Astrocyte (in vitro differentiated cells and primary cell): ENCODE measurements around the gene PRDX4. TPM values are rescaled to one million over a fixed set of nuclear protein-coding genes. Genes with fewer than 3 reads are reported as not detected.

Source experiments
- DNase-seq: peaks from one replicate; pipeline ENCODE4 v3.0.0-alpha.2; 2010; ENCODE audit warnings: low read depth
- FAIRE-seq: peaks from 2 replicates; lab custom pipeline; 2011; peaks lifted over from hg19 to GRCh38; lab: Jason Lieb, UNC
- H2AFZ ChIP-seq: 2 replicates; pipeline ENCODE4 v1.6.0; 2012; ENCODE audit warnings: low read depth, low read length, inconsistent platforms
- H3K27ac ChIP-seq: 2 replicates; pipeline ENCODE4 v1.5.1; 2011; ENCODE audit warnings: low read depth, low read length, inconsistent platforms
- H3K27me3 ChIP-seq: 2 replicates; pipeline ENCODE4 v1.6.0; 2011; ENCODE audit warnings: low read length, inconsistent platforms; ENCODE audit not compliant: insufficient read depth
- H3K36me3 ChIP-seq: 2 replicates; pipeline ENCODE4 v1.5.1; 2011; ENCODE audit warnings: low read length, inconsistent platforms; ENCODE audit not compliant: insufficient read depth
- H3K4me1 ChIP-seq: 2 replicates; pipeline ENCODE4 v1.5.1; 2011; ENCODE audit warnings: low read length, inconsistent platforms; ENCODE audit not compliant: insufficient read depth
- H3K4me2 ChIP-seq: 2 replicates; pipeline ENCODE4 v1.6.0; 2012; ENCODE audit warnings: low read length, inconsistent platforms
- H3K4me3 ChIP-seq: 2 replicates; pipeline ENCODE4 v1.5.1; 2011; ENCODE audit warnings: low read depth, mild to moderate bottlenecking, low read length, inconsistent platforms; ENCODE audit not compliant: insufficient read depth
- H3K79me2 ChIP-seq: 2 replicates; pipeline ENCODE4 v1.6.0; 2012; ENCODE audit warnings: mild to moderate bottlenecking, low read length, inconsistent platforms; ENCODE audit not compliant: insufficient read depth
- H3K9ac ChIP-seq: 2 replicates; pipeline ENCODE4 v1.6.0; 2012; ENCODE audit warnings: mild to moderate bottlenecking, low read length, inconsistent platforms
- H3K9me3 ChIP-seq: 2 replicates; pipeline ENCODE4 v1.5.1; 2012; ENCODE audit warnings: low read depth, mild to moderate bottlenecking, low read length, inconsistent platforms; ENCODE audit not compliant: insufficient read depth
- H4K20me1 ChIP-seq: 2 replicates; pipeline ENCODE4 v1.6.0; 2012; ENCODE audit warnings: low read length, inconsistent platforms; ENCODE audit not compliant: insufficient read depth
- H3K27ac Mint-ChIP-seq: one replicate; pipeline ENCODE4 v1.8.0; 2021; ENCODE audit warnings: mild to moderate bottlenecking, mixed read lengths; ENCODE audit not compliant: unreplicated experiment
- H3K27me3 Mint-ChIP-seq: one replicate; pipeline ENCODE4 v1.8.0; 2021; ENCODE audit warnings: low read depth, mixed read lengths; ENCODE audit not compliant: unreplicated experiment
- H3K36me3 Mint-ChIP-seq: one replicate; pipeline ENCODE4 v1.8.0; 2021; ENCODE audit warnings: low read depth, mixed read lengths; ENCODE audit not compliant: unreplicated experiment
- H3K4me1 Mint-ChIP-seq: one replicate; pipeline ENCODE4 v1.8.0; 2021; ENCODE audit warnings: low read depth, mixed read lengths; ENCODE audit not compliant: unreplicated experiment
- H3K4me3 Mint-ChIP-seq: one replicate; pipeline ENCODE4 v1.8.0; 2021; ENCODE audit warnings: mild to moderate bottlenecking, moderate library complexity, mixed read lengths; ENCODE audit not compliant: unreplicated experiment
- H3K9me3 Mint-ChIP-seq: one replicate; pipeline ENCODE4 v1.8.0; 2021; ENCODE audit warnings: mild to moderate bottlenecking, mixed read lengths; ENCODE audit not compliant: unreplicated experiment
- EZH2 ChIP-seq: IDR thresholded peaks from 2 replicates; pipeline ENCODE4 v1.6.1; 2012; ENCODE audit warnings: mild to moderate bottlenecking, low read length, inconsistent platforms; ENCODE audit not compliant: insufficient read depth
- total RNA-seq: library from RNA; stranded (reverse); gene quantifications from 2 replicates; pipeline ENCODE4 v1.2.1, GENCODE V29; 2021
- TF ChIP-seq, protein P1 (sequence below): IDR thresholded peaks from 2 replicates; pipeline ENCODE4 v1.5.1; 2011; ENCODE audit warnings: low read depth, mild to moderate bottlenecking, inconsistent platforms, low read length, moderate library complexity; ENCODE audit not compliant: insufficient read depth

The PRDX4 gene
- total RNA-seq, 1 donor from 2014 or later, result 221 TPM

DNA sequence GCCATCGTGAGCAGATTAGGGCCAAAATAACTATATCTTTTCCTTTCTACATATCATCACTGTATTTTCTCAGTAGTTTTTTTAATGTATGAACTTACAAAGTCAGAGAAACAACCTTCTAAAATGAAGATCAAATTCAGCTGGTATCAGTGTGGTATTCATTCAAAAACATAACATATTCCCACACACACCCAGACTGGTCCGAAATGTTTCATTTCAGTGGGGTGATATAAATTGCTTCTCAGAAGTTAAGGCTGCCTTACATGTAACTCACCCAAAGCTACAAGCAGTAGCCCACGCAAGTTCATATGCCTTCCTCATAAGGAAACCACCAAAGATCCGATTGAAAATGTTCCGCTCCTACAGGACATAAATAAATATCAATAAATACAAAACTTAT is 37.9 kb downstream of the PRDX4 start:
- FAIRE-seq, result no peak

DNA sequence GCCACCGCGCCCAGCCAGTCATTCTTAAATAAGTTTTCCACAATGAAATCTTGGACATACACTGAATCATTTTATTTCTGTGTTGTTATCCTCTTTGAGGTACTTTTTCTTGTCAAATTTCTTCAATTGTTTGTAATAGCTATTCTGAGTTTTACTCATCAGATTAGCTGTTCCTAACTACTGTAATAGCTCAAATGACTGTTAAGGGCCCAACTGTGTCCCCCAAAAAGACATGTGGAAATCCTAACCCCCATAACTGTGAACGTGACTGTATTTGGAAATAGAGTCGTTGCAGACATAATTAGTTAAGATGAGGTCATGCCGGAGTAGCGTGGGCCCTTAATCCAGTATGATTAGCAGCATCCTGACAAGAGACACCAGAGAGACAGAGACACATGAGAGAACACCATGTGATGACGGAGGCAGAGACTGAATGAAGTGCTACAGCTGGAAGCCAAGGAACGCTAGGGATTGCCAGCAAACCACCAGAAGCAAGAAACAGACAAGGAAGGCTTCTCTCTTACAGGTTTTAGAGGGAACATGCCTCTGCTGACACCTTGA is 52.9 kb downstream of the PRDX4 start:
- Histone ChIP-seq H3K79me2 (no peaks in the 10 kb centered on the region), H3K4me3 (no peak overlapping the region), H3K9ac (no peak overlapping the region), H3K4me1 (no peaks in the 10 kb centered on the region), H2AFZ (no peak overlapping the region), H3K4me2 (no peak overlapping the region), H3K9me3 (no peaks in the 10 kb centered on the region), H3K27me3 (no peaks in the 10 kb centered on the region), H4K20me1 (no peaks in the 10 kb centered on the region), H3K27ac (no peak overlapping the region), H3K36me3 (peaks cover 19% of the 10 kb centered on the region)
- Mint-ChIP-seq H3K9me3 (no peaks in the 10 kb centered on the region), H3K4me1 (peaks cover 1% of the 10 kb centered on the region), H3K4me3 (no peak overlapping the region), H3K27me3 (no peaks in the 10 kb centered on the region), H3K27ac (no peak overlapping the region), H3K36me3 (peaks cover 6% of the 10 kb centered on the region)
- TF ChIP-seq EZH2, result no peak
- TF ChIP-seq, protein P1, sequence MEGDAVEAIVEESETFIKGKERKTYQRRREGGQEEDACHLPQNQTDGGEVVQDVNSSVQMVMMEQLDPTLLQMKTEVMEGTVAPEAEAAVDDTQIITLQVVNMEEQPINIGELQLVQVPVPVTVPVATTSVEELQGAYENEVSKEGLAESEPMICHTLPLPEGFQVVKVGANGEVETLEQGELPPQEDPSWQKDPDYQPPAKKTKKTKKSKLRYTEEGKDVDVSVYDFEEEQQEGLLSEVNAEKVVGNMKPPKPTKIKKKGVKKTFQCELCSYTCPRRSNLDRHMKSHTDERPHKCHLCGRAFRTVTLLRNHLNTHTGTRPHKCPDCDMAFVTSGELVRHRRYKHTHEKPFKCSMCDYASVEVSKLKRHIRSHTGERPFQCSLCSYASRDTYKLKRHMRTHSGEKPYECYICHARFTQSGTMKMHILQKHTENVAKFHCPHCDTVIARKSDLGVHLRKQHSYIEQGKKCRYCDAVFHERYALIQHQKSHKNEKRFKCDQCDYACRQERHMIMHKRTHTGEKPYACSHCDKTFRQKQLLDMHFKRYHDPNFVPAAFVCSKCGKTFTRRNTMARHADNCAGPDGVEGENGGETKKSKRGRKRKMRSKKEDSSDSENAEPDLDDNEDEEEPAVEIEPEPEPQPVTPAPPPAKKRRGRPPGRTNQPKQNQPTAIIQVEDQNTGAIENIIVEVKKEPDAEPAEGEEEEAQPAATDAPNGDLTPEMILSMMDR, result no peak
- DNase-seq, result no peak
- FAIRE-seq, result no peak

More for the DNA sequence above, 37.9 kb downstream of the PRDX4 start:
- DNase-seq, result no peak
- Histone ChIP-seq H3K27ac (no peak overlapping the region), H2AFZ (no peak overlapping the region), H3K4me2 (no peak overlapping the region), H3K9ac (no peak overlapping the region), H3K4me1 (no peaks in the 10 kb centered on the region), H3K4me3 (no peak overlapping the region), H3K27me3 (no peaks in the 10 kb centered on the region), H3K9me3 (no peaks in the 10 kb centered on the region), H3K79me2 (peaks cover 3% of the 10 kb centered on the region), H3K36me3 (peaks cover 20% of the 10 kb centered on the region), H4K20me1 (no peaks in the 10 kb centered on the region)
- H3K4me1 Mint-ChIP-seq, result no peaks in the 10 kb centered on the region
- TF ChIP-seq, protein P1, result no peak
- TF ChIP-seq EZH2, result no peak
- no peaks in the 10 kb centered on the region for H3K9me3 Mint-ChIP-seq
- H3K36me3 Mint-ChIP-seq, result no peaks in the 10 kb centered on the region
- H3K4me3 Mint-ChIP-seq, result no peak overlapping the region
- H3K27me3 Mint-ChIP-seq, result no peaks in the 10 kb centered on the region
- no peak overlapping the region for H3K27ac Mint-ChIP-seq

DNA sequence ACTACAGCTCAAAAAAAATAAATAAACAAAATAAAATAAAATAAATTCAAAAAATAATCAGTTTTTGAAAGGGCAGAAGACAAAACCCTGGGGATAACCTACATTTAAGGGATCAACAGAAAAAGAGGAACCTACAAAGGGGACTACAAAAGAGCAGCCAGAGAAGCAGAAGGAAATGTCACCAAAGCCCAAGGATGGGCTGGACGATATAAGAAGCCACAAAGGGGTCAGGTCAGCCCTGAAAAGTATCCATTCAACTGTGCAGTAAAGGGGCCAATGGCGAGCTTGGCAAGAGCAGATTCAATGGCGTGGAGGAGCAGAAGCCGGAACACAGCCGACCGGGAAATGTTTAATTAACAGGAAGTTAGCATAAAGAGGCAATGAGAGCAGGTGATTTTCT is 58.9 kb downstream of the PRDX4 start:
- H4K20me1 ChIP-seq, result no peaks in the 10 kb centered on the region
- no peak overlapping the region for H3K4me3 Mint-ChIP-seq
- H3K36me3 Mint-ChIP-seq, result peaks cover 3% of the 10 kb centered on the region
- H2AFZ ChIP-seq, result no peak overlapping the region
- FAIRE-seq, result no peak
- no peaks in the 10 kb centered on the region for H3K9me3 ChIP-seq
- H3K4me1 ChIP-seq, result no peaks in the 10 kb centered on the region
- no peak for DNase-seq
- peaks cover 9% of the 10 kb centered on the region for H3K79me2 ChIP-seq
- no peaks in the 10 kb centered on the region for H3K9me3 Mint-ChIP-seq
- TF ChIP-seq, protein P1, result no peak
- TF ChIP-seq EZH2, result no peak
- H3K4me1 Mint-ChIP-seq, result no peaks in the 10 kb centered on the region
- H3K4me2 ChIP-seq, result no peak overlapping the region
- H3K9ac ChIP-seq, result no peak overlapping the region
- no peak overlapping the region for H3K27ac ChIP-seq
- peaks cover 20% of the 10 kb centered on the region for H3K36me3 ChIP-seq
- no peak overlapping the region for H3K27ac Mint-ChIP-seq
- H3K27me3 Mint-ChIP-seq, result no peaks in the 10 kb centered on the region
- no peak overlapping the region for H3K4me3 ChIP-seq
- no peaks in the 10 kb centered on the region for H3K27me3 ChIP-seq
